Fibroblast of pulmonary artery (primary cell): ENCODE results near the gene RGS8.

Experiments used
- DNase-seq: peaks from one replicate; pipeline ENCODE4 v3.0.0-alpha.2; 2010; ENCODE audit warnings: low read depth
- H3K4me3 ChIP-seq: replicated peaks from 2 replicates; pipeline ENCODE4 v1.5.1; 2011; ENCODE audit warnings: low read depth, mild to moderate bottlenecking, control low read depth, low read length, moderate library complexity
- TF ChIP-seq, protein P1 (sequence below): IDR thresholded peaks from 2 replicates; pipeline ENCODE4 v1.5.1; 2011; ENCODE audit warnings: mild to moderate bottlenecking, control low read depth, low read length, inconsistent platforms; ENCODE audit errors: missing control alignments

RGS8 gene

DNA sequence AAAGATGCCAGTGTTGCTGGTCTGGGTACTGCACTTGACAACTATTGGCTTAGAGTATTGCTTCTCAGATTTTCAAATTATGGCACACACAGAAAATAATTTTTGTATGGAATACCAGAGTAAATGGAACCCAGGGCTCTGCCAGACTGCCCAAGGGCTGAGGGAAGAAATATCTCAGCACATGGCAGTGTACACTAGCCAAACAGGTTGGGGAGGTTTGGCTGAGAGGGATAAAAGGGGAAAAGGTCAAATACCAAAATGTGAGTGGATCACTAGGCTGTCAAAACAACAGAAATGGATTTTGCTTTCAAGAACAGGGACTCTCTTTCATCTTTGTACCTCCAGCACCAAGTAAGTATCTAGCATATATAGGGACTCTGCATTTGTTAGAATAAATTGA, 3.0 kb upstream of the RGS8 start:
- TF ChIP-seq, protein P1, sequence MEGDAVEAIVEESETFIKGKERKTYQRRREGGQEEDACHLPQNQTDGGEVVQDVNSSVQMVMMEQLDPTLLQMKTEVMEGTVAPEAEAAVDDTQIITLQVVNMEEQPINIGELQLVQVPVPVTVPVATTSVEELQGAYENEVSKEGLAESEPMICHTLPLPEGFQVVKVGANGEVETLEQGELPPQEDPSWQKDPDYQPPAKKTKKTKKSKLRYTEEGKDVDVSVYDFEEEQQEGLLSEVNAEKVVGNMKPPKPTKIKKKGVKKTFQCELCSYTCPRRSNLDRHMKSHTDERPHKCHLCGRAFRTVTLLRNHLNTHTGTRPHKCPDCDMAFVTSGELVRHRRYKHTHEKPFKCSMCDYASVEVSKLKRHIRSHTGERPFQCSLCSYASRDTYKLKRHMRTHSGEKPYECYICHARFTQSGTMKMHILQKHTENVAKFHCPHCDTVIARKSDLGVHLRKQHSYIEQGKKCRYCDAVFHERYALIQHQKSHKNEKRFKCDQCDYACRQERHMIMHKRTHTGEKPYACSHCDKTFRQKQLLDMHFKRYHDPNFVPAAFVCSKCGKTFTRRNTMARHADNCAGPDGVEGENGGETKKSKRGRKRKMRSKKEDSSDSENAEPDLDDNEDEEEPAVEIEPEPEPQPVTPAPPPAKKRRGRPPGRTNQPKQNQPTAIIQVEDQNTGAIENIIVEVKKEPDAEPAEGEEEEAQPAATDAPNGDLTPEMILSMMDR, result no peak
- no peak for DNase-seq
- no peak overlapping the region for H3K4me3 ChIP-seq

DNA sequence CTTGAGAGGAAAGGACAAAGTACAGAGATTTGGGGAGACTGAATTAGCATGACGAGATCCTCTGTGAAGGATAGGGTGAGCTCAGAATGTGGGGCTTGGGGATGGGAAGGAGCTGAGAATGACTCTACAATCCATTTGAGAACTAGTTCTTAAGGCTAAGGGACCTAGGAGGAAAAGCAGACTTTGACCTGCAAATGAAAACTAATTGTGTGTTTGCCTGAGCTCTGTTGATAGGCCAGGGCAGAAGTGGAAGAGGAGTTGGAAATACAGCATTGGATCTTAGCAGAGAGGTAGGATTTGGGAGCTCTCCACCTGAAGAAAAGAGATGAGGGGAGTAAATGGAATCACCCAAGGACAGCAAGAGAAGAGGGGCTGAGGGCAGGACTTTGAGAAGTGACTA, 2.1 kb upstream of the RGS8 start:
- TF ChIP-seq, protein P1, result no peak
- H3K4me3 ChIP-seq, result no peak overlapping the region
- DNase-seq, result no peak

DNA sequence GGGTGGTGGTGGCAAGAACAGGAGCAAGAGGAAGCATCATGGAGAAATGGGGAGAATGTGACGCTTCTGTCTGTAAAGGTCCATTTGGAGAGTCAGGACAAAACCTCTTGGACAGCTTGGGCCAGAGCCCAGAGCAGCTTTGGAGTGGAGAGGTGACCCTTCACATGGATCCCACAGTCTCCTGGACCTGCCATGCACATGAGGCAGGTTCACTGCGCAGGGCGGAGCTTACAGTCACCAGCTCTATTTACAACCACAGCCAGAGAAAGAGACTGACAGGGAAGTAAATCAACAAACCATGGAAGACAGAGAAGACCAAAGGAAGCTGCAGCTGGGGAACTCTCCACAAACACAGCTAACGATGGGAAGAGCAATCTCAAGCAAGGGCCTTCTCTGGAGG, 828 bp upstream of the RGS8 start:
- TF ChIP-seq, protein P1, result no peak
- DNase-seq, result no peak
- H3K4me3 ChIP-seq, result no peak overlapping the region

DNA sequence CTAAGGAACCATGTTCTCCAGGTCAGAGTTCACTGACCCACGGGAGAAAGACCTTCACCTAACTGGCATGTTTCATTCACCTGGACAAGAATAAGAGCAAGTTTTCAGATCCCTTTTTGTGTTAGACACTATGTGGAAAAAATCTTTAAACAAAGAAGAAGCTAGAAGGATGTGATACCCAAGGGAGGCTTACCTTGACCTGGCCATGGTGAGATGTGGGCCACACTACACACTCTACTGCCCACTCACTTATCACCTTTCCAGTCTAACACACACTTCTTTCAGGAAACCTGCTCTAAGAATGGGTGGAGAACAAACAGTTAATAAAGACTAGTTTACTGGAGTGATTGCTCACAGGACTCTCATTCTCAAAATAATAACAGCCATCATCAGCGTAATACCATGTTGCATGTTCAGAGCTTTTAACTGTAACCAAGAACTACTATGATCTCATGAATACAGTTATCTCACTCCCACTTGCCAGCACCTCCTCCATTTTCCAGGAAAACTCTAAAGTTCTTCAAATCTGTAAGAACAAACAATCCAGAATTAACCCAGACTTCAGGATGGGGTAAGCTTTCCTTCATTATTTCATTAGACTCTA, 1.4 kb downstream of the RGS8 start:
- no peak for DNase-seq
- H3K4me3 ChIP-seq, result no peak overlapping the region
- TF ChIP-seq, protein P1, result no peak

DNA sequence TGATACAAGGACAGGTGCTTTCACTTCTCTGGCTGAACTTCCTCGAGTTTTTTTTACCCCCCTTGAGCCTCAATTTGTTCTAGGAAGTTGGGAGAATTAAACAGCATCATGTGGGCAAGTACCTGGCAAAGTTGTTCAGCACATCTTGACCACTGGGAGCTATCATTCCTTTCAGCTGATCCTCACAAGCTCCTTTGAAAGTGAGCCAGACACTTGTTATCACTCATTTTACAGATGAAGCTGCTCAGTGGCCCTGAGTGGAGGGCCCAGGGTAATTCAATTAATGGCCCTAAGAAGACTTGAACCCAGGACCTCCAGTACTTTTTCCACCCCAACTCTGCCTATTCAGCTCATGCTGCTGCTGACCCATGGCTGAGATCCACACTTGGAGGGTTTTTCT, 2.0 kb downstream of the RGS8 start:
- no peak for DNase-seq
- TF ChIP-seq, protein P1, result no peak
- no peak overlapping the region for H3K4me3 ChIP-seq

DNA sequence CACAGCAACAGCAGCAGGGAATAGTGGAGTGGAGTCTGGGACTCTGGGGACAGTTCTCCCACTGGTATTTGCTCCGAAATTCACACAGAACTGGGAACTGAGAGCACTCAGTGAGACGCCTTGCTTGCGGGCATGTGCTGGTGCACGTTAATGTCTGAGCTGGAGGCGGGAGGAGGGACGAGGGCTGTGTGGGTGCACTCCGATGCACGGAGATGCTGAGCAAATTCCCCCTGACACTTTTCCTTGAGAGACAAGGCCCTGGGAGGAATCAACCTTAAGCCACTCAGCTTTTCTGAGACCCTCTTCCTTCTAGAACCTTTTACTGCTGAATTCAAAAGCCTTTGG, 2.8 kb downstream of the RGS8 start:
- no peak overlapping the region for H3K4me3 ChIP-seq
- no peak for DNase-seq
- TF ChIP-seq, protein P1, result no peak

DNA sequence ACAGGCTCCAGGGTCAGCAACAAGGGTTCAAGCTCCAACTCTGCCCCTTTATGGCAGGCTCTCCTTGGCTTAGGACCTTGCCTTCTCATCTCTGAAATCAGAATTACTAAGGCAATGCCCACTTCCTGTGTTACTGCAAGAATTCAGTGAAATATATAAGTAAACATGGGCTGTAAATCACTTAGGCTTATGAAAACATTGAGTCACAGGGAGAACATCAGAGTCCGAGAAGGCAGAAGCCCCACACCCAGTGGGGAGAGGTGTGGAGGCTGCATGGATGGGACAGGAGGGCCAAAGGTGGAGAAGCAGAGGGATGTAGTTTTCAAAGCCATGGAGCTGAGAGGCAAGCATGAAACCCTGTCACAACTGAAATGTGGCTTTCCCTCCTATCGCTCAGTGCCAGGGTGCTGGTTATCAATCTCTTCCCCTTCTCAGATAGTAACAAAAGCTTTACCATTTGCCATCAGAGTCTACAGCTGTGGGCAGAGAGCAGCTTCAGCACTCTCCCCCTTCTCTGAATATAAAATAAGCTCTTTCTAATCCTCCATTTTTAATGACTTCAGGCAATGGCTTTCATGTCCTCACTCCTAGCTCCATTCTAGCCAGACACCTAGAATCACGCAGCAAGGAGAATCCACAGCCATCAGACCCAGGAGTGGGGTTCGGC, 3.4 kb downstream of the RGS8 start:
- no peak overlapping the region for H3K4me3 ChIP-seq
- DNase-seq, result no peak
- TF ChIP-seq, protein P1, result no peak
